ENCODE measurements around the gene OTOA. TPM values are rescaled to one million over a fixed set of nuclear protein-coding genes. Genes with fewer than 3 reads are reported as not detected.
"Not testable (repeated sequence)": the region's sequence is repeated elsewhere in the genome, so short reads cannot be mapped to it uniquely, and the experiment has no call there.

The OTOA gene
- polyA plus RNA-seq, 1 donor from 2014 or later = not detected

DNA sequence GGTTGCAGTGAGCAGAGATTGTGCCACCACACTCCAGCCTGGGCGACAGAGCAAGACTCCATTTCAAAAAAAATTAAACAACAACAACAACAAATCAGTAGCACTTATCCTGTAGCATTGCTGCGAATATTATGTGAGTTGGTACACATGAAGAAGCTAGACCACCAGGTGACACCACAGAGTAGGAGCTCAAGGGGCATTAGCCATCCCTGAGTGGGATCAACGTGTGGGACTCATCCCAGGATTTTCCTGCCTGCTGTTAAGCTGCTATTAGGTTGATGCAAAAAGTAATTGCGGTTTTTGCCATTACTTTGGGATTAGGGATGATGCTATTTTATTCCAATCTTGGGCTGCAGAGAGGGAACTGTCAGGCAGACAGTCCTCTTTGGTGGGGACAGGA lies 47.2 kb downstream of the OTOA start:
- H3K27ac Mint-ChIP-seq = no peak overlapping the region
- H3K4me3 Mint-ChIP-seq = no peak overlapping the region
- H3K27me3 Mint-ChIP-seq = peaks cover 7% of the 10 kb centered on the region
- H3K4me1 Mint-ChIP-seq = peaks cover 1 to 5% (median 5%) of the 10 kb centered on the region in 3 donors
- no peaks in the 10 kb centered on the region for H3K9me3 Mint-ChIP-seq
- no peaks in the 10 kb centered on the region for H3K36me3 Mint-ChIP-seq

DNA sequence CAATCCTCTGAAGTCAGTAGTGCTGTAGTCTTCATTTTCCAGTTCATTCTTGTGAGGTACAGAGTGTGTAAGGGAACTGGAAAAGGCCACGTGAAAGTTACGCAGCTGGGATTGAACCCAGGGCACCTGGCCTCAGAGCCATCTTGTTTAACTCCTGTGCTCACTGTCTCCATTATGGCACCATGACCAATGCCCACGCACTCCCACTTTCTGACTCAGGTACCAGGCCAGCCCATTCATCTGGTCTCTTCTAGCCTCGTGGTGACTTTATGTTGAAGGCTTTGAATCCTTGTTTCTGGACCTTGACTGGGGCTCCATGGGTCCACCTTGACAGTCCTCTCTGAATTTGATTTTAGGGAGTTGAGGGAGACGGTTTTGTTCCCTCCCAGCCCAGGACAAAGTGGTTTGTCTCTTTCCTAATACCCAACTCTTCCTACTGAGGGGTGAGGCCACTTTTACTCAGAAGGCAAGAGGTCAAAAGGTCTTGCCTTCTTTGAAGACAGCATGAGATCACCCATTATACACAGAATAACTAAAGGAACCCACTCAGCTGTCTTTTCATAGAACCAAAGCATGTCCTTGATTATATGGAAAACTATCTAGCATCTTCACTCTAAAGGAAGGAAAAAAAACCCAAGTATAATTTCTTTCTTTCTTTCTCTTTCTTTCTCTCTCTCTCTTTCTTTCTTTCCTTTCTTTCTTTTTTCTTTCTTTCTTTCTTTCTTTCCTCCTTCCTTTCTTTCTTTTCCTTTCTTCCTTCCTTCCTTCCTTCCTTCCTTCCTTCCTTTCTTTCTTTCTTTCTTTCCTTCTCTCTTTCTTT lies 50.0 kb downstream of the OTOA start:
- Mint-ChIP-seq H3K27me3 (peaks cover 1% of the 10 kb centered on the region), H3K9me3 (no peaks in the 10 kb centered on the region), H3K4me3 (peak overlapping the region in 1 of 4 donors; percentile 25), H3K4me1 (peaks cover 0 to under 1% (median 0%) of the 10 kb centered on the region in 3 donors), H3K27ac (peak overlapping the region in 1 of 3 donors; percentile 71), H3K36me3 (no peaks in the 10 kb centered on the region)

DNA sequence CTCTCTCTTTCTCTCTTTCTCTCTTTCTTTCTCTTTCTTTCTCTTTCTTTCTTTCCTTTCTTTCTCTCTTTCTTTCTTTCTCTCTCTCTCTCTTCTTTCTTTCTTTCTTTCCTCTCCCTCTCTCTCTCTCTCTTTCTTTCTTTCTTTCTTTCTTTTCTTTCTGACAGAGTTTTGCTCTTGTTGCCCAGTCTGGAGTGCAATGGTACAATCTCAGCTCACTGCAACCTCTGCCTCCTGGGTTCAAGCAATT lies 50.5 kb downstream of the OTOA start:
- H3K27me3 Mint-ChIP-seq, H3K4me1 Mint-ChIP-seq, H3K9me3 Mint-ChIP-seq, H3K36me3 Mint-ChIP-seq: not testable (repeated sequence)
- H3K27ac Mint-ChIP-seq = peak overlapping the region in 1 of 3 donors; percentile 71
- H3K4me3 Mint-ChIP-seq = peak overlapping the region in 1 of 4 donors; percentile 25

DNA sequence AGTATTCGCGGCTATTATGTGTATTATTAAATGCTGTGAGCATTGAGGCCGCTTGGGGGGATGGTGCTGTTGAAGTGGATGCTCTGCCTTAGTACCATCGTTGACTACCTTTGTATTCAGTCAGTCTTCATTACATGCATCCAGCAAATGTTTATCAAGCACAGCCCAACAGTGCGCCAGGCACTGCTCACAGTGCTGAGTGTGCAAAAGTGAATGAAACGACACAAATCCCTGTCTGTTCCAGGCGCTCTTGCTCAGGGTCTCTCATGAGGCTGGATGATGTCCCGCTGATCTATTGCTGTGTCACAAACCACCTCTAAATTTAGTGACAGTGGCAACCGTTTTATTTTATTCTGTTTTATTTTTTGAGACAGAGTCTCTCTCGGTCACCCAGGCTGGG lies 53.8 kb downstream of the OTOA start:
- no peaks in the 10 kb centered on the region for H3K9me3 Mint-ChIP-seq
- peaks cover 1% of the 10 kb centered on the region for H3K27me3 Mint-ChIP-seq
- no peaks in the 10 kb centered on the region for H3K36me3 Mint-ChIP-seq
- no peak overlapping the region for H3K4me3 Mint-ChIP-seq
- H3K4me1 Mint-ChIP-seq = peaks cover 0 to 3% (median 0%) of the 10 kb centered on the region in 3 donors
- no peak overlapping the region for H3K27ac Mint-ChIP-seq

DNA sequence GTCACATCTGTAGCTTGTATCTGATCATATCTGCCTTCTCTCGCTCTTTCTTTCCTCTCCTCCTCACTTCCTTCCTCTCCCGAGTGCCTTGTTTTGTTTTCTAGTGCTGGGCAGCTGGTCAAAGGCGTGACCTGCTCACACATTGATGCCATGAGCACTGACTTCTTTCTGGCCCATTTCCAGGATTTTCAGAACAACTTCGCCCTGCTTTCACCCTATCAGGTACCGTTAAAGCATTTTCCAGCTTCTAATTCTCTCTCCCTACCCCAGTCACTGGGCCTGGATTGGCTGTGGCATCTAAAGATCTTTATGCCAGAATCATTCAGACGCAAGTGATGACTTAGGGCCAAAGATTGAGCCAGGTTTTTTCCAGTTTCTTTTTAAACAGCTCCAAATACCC lies 55.5 kb downstream of the OTOA start:
- Mint-ChIP-seq H3K27ac (no peak overlapping the region), H3K4me1 (peaks cover 0 to 3% (median 0%) of the 10 kb centered on the region in 3 donors), H3K27me3 (peaks cover 3% of the 10 kb centered on the region), H3K9me3 (peaks cover 0 to 5% (median 0%) of the 10 kb centered on the region in 3 donors), H3K4me3 (peak overlapping the region in 1 of 4 donors; percentile 83), H3K36me3 (no peaks in the 10 kb centered on the region)

DNA sequence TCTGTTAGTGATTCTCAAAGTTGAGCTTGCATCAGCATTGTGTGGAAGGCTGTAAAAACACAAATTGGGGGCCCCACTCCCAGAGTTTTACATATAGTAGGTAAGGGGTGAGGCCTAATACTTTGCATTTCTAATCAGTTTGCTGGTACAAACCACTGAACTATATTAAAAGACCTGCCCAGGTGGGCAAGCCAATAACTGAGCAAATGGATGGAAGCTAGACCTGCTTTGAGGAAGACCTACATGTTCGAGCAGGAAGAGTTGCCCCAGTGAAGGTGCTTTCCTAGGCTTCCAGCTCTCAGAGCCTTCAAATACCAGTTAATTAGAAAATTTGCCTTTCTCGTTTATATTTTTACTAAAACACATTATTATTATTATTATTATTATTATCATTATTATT lies 56.8 kb downstream of the OTOA start:
- Mint-ChIP-seq H3K27me3 (peaks cover 4% of the 10 kb centered on the region), H3K9me3 (peaks cover 0 to 5% (median 2%) of the 10 kb centered on the region in 3 donors)

DNA sequence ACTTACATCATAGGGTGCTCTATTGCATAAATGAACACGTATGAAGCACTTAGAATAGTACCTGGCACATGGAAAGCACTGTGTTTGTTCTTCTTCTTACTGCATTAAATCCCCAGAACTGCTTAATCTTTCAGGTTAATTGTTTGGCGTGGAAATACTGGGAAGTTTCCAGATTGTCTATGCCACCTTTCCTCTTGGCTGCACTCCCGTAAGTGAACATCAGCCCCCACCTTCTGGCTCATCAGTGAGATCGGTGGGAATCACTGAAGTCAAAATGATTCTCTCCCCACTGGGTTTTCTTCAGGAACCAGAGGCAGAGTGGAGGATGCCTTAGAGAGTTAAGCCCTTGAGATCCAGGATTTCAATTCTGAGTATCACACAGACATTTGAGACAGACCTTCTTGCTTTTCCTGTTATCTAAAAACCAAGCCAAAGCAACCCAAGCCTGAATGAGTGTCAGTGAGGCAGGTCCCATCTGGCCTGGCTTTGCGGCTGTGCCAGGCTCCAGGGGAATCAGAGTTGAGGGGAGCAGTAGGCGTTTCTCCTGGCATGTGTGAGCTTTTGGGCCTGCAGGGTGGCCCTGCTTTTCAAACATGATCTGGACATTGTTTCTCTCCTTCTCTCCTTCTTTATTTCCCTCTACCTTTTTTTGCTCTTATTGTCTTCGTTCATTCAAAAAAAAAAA lies 59.1 kb downstream of the OTOA start:
- H3K27ac Mint-ChIP-seq = no peak overlapping the region
- peaks cover 0 to 3% (median 0%) of the 10 kb centered on the region in 3 donors for H3K4me1 Mint-ChIP-seq
- H3K27me3 Mint-ChIP-seq = peaks cover 4% of the 10 kb centered on the region
- no peaks in the 10 kb centered on the region for H3K36me3 Mint-ChIP-seq
- H3K4me3 Mint-ChIP-seq = no peak overlapping the region
- H3K9me3 Mint-ChIP-seq = peaks cover 2 to 5% (median 2%) of the 10 kb centered on the region in 3 donors

More for the DNA sequence above, 56.8 kb downstream of the OTOA start:
- H3K4me1 Mint-ChIP-seq = peaks cover 0 to 3% (median 0%) of the 10 kb centered on the region in 3 donors
- H3K36me3 Mint-ChIP-seq = no peaks in the 10 kb centered on the region
- H3K4me3 Mint-ChIP-seq = no peak overlapping the region
- no peak overlapping the region for H3K27ac Mint-ChIP-seq

DNA sequence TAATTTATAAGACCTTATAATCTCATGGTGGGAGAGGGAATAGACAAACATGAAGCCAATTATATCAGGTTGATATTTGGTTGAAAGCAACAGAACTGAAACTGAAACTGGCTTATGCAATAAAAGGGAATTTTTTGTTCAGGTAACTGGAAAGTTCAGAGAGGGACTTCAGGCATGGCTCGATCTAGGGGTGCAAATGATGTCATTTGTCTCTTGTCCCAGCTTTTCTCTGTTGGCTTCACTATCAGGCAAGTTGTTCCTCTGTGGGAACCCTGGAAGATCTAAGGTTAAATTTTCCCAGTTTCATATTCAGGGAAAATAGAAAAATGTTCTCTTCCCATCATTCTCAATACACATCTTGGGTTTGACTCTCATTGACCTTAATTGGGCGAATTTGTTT lies 59.8 kb downstream of the OTOA start:
- H3K27ac Mint-ChIP-seq = no peak overlapping the region
- no peaks in the 10 kb centered on the region for H3K36me3 Mint-ChIP-seq
- H3K9me3 Mint-ChIP-seq = peaks cover 2 to 5% (median 2%) of the 10 kb centered on the region in 3 donors
- H3K4me3 Mint-ChIP-seq = no peak overlapping the region
- H3K27me3 Mint-ChIP-seq = peaks cover 4% of the 10 kb centered on the region
- H3K4me1 Mint-ChIP-seq = peaks cover 0 to 3% (median 0%) of the 10 kb centered on the region in 3 donors

DNA sequence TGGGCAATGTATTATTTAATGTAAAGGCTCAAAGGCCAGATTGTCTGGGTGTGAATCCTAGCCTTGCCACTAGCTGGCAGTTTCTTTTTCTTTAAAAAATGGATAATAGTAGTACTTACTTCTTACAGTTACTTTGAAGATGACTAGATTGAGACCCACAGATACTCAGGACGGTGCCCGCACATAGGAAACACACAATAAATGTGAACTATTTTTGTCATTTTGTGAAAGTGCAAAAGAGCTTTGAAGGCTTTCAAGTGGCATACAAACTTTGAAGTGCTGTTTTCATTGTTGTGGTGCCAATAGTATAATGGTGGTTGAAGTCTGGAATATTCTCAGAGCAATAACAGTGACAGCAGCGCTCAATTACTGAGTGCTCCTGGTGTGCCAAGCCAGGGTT lies 63.6 kb downstream of the OTOA start:
- Mint-ChIP-seq H3K27me3 (peaks cover 4% of the 10 kb centered on the region), H3K4me3 (no peak overlapping the region), H3K9me3 (peaks cover 2 to 5% (median 2%) of the 10 kb centered on the region in 3 donors), H3K27ac (no peak overlapping the region), H3K4me1 (no peaks in the 10 kb centered on the region), H3K36me3 (no peaks in the 10 kb centered on the region)

DNA sequence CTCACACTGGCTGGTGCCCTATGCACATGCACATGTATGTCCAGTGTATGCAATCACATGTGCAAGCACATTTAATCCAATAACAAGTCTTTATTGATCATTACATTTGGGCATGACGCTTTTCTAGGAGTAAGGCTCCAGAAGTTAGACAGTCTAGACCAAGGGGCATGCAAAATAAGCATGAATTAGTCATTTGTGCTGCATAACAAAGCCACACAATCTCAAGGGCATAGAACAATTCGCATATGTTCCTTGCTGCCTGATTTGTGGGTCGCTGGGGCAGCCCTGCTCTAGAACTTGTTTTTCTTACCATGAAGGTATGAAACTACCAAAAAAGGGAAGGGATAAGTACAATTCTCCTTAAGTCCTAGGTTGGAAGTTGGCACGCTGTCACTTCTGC lies 67.5 kb downstream of the OTOA start:
- H3K4me3 Mint-ChIP-seq, H3K27ac Mint-ChIP-seq, H3K36me3 Mint-ChIP-seq, H3K4me1 Mint-ChIP-seq, H3K27me3 Mint-ChIP-seq, H3K9me3 Mint-ChIP-seq: not testable (repeated sequence)

DNA sequence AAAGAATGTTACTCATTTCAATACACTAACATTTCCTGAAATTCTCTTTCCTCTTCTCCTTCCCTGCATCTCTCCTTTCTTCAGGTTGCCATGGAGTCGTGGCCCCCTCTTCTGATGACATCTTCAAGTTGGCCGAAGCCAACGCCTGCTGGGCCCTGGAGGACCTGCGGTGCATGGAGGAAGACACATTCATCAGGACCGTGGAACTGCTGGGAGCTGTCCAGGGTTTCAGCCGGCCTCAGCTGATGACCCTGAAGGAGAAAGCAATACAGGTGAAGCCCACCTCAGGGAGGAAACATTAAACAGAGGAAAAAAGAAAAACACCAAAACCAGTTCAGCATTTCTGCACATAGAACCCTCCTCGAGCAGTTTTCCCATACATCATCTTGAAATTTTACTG lies 76.9 kb downstream of the OTOA start:
- not testable (repeated sequence) for H3K4me1 Mint-ChIP-seq, H3K9me3 Mint-ChIP-seq, H3K4me3 Mint-ChIP-seq, H3K27ac Mint-ChIP-seq, H3K27me3 Mint-ChIP-seq, H3K36me3 Mint-ChIP-seq

DNA sequence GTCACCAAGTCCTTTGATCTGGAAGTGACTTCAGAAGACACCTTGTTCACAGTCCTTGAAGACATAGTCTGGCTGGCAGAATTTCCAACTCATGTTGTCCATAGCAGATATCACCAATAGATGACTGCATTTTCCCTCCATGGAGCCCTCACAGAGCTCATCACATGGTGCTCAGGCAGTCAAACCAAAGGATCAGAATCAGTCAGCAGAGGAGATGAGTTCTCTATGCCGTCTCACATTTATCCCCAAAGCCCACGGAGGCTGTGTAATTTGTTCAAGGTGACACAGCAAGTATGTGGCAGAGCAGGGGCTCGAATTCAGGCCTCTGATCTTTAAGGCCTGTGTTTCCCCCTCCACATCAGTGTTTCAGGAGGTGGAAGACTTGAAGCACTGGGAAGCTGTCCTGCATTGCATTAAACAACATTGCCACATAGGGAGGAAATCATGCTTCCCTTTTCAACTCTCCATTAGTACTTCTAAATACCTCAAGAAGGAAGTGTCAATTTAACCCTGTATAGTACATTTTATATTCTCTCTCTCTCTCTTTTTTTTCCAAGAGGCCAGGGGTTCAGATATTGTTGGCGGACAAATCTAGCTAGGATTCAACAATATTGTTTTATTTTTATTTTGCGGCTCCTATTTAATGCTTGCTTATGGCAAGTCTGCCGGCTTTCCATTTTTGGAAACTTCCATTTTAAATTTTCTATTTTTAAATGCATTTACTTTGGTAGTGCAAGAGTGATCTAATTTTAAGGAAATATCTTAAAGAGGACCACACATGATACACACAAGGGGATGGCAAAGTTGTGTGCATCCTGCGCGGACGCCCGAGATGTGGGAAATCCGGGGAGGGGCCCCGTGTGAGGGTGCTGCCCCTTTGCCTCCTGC lies 92.7 kb downstream of the OTOA start:
- peak overlapping the region in 3 of 4 donors; percentile 22 to 74 (median 61) for H3K4me3 Mint-ChIP-seq
- not testable (repeated sequence) for H3K27me3 Mint-ChIP-seq

DNA sequence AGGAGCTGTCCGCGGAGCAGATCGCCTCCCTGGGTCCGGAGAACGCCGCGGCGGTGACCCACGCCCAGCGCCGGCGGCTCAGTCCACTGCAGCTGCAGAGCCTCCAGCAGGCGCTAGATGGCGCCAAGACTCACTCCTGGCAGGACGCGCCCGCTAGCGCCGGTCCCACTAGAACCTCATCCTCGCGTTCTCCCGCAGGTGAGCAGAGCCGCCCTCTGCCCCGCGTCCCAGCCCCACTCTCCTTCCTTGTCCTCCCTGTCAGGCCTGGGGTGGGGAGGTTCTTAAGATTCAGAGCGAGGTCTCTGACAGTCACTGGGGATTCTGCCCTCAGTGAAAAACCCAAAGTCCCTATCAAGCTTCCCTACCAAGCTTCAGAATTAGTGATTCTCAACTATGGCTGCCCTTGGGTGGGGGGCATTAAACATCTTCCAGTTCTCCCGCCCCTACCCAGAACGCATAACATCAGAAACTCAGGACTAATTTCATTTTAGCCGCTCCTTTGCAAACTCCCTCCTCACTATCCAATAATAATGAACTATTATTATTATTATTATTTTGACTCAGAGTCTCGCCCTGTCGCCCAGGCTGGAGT lies 93.4 kb downstream of the OTOA start:
- H3K27me3 Mint-ChIP-seq, H3K9me3 Mint-ChIP-seq, H3K4me1 Mint-ChIP-seq, H3K27ac Mint-ChIP-seq, H3K4me3 Mint-ChIP-seq, H3K36me3 Mint-ChIP-seq: not testable (repeated sequence)

More for the DNA sequence above, 92.7 kb downstream of the OTOA start:
- H3K27ac Mint-ChIP-seq, H3K4me1 Mint-ChIP-seq, H3K9me3 Mint-ChIP-seq, H3K36me3 Mint-ChIP-seq: not testable (repeated sequence)

DNA sequence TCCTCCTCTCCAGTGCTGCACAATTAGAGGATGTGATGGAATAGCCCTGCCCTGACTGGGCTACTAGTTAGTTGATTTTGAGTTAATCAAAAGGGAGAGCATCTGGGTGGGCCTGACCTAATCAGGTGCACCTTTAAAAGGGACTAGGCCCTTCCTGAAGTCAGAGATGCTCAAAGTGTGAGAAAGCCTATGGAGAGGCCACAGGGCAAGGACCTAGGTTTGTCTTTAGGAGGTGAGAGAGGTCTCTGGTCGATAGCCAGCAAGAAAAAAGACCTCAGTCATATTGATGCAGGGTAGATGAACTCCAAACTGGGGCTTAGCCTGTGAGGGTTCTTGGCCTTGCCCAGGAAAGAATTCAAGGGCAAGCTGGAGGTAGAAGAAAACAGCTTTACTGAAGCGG lies 104.5 kb downstream of the OTOA start:
- not testable (repeated sequence) for H3K9me3 Mint-ChIP-seq, H3K27ac Mint-ChIP-seq, H3K4me3 Mint-ChIP-seq, H3K36me3 Mint-ChIP-seq, H3K27me3 Mint-ChIP-seq, H3K4me1 Mint-ChIP-seq

DNA sequence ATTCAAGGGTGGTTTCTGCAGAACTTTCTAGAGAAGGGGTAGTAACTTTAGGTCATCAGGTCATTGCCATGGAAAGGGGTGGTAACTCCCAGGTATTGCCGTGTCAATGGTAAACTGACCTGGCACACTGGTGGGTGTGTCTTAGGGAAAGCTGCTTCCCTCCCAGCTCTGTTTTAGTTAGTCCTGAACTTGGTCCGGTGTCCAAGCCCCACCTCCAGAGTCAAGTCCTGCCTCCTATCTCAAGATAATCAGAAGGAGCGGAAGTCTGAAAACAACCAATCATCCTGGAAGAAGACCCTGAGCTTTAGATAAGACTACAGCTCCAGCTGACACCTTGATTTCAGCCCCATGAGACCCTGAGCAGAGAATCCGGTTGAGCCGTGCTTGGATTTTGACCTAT lies 105.0 kb downstream of the OTOA start:
- not testable (repeated sequence) for H3K4me3 Mint-ChIP-seq, H3K27ac Mint-ChIP-seq, H3K27me3 Mint-ChIP-seq, H3K9me3 Mint-ChIP-seq, H3K36me3 Mint-ChIP-seq, H3K4me1 Mint-ChIP-seq
